ENCODE measurements around the gene TBC1D30.
A peak's percentile ranks its signal among the peaks of the same experiment; 100 is the strongest.

Gene TBC1D30

DNA sequence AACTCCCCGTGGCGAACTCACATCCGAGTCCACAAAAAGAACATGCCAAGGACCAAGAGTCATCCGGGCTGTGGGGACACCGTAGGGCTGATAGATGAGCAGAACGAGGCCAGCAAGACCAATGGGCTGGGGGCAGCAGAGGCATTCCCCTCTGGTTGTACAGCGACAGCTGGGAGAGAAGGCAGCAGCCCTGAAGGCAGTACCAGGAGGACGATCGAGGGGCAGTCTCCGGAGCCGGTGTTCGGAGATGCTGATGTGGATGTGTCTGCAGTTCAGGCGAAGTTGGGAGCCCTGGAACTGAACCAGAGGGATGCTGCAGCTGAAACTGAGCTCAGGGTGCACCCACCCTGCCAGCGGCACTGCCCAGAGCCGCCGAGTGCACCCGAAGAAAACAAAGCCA lies 50.7 kb downstream of the TBC1D30 start:
- no peak for DNase-seq

DNA sequence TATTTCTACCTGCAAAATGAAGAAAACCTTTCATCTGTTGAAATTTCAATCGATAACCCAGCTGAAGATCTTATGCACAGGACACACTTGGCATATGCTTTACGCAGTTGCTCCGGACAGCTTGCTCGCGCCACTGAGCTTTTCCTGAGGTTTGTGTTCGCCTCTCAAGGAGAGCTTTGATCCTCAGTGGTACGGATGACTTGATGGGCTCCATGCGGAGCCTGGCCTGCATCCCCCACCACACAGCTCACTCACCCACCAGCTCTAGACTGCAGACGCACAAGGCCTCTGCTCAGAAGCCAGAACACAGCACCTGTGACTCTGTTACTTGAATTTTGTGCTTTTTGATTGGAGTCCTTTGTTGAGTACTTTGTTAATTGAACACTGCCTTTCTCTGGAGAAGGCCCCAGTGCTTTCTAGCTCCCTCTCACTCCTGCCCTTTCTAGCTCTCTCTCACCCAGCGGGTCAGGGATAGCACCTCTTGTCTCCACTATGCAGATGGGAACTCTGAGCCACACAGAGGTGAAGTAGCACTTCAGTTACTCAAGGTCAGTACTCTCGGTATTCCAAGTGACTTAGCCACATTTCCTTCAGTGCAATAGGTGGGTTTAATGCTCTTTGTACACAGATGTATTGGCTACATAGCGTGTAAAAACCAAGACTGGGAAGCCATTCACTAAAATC lies 52.1 kb downstream of the TBC1D30 start:
- no peak for DNase-seq

DNA sequence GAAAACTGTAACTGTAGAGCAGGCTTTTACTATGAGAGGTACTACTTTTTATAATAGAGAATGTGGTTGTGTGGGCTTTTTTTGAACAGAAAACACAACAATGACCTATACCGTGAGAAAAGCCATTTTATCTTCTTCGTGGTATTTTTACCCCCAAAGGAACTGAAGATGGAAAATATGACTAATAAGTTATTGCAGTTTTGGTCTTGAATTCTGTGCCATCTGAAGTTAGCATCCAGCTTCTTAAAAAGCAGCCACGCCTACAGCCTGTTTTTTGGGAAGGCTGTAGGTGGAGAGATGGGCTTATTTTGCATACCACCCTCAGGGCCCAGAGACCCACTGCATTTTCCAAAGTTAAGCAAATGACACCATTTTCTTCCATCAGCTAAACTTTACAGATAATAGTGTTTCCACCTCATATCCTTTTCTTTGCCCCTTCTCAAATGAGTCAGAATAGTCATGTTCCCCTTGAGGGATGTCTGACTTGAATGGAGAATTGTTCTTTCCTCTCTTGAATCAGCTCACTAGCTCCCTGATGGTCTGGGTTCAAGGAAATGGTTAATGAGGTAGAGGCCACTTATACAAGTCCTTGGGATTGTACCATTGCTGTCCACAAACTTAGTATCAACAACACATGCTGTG lies 53.0 kb downstream of the TBC1D30 start:
- no peak for DNase-seq

DNA sequence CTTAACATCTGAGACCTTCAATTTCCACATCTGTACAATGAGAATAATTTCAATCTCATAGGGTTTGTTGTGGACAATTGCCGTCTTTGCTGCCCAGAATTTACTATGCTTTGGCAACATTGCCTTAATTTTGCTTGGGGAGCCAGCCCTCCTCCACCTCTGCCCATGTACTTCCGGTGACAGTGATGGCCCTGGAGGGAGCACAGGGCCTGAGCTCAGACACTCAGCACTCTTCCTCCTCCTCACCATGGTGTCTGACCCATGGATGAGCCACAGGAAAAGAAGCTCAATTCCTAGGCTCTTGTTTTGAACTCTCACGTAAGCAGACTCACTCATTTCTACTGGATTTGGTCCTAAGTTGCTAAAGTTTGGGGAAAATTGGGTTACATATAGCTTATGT lies 58.2 kb downstream of the TBC1D30 start:
- no peak for DNase-seq

DNA sequence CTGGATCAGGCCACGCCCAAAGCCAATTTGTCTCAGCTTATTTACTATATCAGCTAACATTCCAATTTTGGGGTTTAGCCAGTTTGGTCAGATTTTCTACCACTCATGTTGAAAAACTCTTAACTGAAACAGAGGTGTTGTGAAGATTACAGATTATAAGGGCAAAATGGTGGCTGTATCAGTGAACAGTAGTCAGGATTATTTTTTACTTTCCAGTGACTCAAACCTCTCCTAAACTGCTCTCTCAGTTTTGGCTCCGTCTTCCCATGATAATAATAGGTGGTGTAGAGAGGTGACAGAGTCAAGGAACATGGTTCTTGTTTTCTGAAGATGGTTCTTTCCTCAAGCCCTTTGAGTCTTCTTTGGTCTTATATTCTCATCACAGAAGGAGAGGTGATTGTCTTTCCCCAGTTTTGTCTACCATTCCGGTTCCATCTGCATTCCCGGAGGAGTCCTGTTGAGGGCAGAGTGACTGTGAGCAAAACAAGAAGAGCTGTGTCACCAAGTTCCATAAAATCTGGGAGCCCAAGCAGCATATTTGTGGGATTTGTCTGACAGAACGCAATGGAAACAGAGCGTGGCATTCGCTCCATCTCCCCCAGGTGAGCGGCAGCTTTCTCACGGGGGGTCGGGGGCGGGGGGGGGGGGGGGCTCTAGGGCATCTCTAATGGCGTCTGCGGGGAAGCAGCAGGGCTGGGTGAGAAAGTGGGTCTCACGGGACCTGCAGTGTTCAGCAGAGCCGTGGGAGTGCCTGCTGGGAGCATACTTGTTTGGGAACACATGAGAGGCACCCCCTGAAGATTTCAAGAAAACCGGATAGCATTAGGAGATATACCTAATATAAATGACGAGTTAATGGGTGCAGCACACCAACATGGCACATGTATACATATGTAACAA lies 59.1 kb downstream of the TBC1D30 start:
- no peak for DNase-seq

DNA sequence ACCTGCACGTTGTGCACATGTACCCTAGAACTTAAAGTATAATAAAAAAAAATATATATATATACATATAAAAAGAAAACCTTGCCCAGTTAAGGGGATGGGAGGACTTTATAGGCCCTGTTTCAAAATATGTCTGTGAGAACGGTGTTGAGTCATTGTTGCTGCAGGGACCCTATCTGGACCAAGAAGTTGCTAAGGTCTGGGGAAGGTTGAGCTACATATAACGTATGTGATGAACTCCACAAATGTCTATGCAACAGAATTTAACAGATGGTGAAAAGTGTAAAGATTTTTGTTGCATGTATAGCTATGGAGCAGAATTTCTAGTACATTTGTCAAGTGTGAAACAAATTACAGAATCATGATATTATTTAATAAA lies 59.7 kb downstream of the TBC1D30 start:
- no peak for DNase-seq

DNA sequence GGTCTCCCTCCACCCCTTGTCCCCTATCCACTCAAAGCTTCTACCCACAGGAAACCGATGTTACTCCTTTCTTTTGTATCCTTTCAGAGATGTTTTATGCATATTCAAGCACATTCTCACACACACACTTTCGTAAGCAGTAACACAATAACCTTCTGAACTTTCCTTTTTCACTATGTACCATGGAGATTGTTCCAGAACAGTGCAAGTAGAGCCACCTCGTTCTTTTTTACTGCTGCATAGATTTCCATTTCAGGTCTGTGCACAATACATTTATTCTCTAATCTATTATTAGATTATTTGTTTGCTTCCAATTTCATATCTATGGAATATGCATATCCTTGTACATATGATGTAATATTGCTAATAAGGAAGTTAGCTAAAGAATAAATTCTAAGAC lies 60.3 kb downstream of the TBC1D30 start:
- DNase-seq: no peak

DNA sequence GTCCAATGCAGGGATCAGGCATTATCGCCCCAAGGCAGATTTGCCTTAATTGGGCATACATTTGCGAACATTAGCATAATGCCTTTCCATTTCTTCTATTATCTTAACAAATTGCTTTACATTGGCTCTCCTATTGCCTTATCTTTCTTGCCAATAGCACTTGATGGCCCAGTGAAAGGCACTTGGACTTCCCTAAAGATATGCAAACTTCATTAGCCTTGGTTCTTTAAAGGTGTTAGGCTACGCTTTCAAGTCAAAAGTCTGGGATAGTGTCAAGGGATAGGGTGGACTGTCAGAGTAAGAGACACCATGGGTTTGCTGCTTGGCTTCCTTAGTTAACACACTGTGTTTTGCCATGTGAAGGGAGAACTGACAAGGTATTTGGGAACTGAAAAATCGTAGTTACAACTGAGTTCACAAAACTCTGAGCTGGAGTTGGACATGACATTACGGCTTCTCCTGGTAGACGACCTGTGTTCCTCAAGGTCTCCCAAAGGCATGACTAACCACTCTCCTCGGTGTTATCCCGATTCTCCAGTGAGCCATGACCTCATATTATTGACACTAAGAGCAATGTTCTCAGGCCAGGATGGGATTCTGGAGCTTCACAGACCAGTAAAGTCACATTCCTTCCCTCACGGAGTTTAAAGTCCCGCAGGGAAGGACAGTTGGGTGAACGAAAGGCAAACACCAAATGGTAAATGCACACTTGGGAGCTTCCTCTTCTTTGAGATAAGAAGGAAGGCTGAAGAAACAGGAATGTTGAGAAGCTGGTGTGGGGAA lies 65.2 kb downstream of the TBC1D30 start:
- DNase-seq: no peak

DNA sequence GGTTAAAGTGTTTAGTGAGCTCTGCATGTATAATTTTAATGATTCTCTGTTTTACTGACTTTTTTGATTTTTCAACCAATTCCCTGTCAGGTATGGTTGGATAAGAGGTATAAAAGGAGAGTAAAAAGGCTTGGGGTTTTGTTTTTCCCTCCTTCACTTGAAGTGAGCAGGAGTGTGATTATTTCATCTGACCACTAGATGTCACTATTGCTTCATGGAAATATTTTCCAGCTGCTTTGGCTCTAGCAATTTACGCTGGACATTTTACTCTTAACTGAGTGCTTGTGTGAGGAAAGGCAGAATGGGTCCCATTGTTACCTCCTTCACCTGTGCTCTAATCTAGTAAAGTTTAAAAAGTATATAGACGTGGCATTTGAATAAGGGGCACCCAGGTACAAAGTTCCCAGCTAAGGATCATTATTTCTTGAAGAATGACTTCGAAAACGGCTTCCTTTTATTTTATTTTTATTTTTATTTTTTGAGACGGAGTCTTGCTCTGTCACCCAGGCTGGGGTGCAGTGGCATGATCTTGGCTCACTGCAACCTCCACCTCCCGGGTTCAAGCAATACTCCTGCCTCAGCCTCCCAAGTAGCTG lies 66.5 kb downstream of the TBC1D30 start:
- DNase-seq: peak; percentile 26

DNA sequence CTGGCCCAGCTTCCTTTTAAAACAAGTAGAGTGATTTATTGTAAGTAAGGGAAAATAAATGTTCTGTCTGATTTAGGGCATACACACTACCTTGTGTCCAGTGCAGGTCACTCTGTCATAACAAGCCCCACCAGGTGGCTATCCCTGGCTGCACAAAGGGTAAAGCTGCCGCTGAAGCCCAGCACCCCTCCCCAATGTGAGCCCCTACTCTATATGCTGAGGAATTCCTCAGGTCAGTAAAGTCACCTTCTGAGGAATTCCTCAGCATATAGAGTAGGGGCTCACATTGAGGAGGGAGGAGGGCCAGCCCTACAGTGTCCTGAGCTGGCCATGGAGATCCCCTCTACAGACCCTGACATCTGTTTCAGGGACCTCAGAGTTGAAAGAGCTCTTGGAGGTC lies 67.2 kb downstream of the TBC1D30 start:
- no peak for DNase-seq

DNA sequence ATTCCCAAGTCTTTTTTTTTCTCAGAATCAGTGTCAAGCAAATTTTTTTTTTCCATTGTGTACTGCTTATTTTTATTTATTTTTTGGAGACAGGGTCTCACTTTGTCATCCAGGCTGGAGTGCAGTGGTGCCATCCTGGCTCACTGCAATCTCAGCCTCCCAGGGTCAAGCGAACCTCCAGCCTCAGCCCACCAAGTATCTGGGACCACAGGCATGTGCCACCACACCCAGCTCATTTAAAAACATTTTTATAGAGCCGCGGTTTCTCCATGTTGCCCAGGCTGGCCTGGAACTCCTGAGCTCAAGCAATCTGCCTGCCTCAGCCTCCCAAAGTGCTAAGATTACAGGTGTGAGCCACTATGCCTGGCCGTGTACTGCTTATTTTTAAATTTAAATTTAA lies 68.1 kb downstream of the TBC1D30 start:
- no peak for DNase-seq

DNA sequence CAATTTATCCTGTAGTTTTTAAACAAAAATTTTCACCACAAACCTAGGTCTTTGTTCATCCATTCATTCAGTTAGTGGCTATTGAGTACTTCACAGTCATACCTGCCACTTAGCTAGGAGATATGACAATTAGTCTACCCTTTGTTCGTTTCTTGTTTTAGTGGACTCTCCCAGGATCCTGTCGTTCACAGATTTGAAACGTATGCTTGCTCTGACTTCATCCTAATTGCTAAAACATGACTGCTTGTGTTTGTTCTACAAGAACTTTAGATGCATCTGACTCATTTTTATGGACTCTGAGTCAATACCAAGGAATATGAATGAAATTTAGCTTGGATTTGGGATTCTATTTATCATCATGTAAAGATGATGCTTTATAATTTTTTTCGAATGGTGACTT lies 69.5 kb downstream of the TBC1D30 start:
- DNase-seq: peak; percentile 7

DNA sequence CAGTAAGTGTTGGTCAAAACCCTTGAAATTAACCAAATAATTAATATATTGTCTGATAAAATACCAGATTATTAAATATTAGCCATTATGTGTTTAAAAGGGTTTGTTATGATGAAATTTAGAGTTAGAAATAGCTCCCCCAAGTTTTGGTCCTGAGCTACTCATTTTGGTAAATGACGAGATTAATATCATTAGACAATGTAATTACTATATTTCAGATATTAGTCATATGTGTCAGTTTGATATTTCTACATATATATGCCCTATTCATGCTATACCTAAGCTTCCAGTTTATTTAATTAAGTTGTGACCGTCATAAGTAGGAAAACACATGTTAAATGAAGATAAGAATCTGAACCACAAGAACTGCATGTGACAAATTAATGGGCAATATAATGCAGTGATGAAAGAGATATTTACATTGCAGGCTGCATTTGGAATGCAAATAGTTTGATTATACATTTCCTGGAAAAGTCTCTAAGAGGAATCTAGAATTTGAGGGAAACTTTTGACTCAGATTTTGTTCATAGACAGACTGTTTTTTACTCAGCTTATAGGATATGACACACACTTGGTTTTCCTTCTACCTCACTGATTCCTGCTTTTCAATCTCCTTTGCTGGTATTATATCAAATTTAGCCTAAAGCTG lies 70.5 kb downstream of the TBC1D30 start:
- no peak for DNase-seq

DNA sequence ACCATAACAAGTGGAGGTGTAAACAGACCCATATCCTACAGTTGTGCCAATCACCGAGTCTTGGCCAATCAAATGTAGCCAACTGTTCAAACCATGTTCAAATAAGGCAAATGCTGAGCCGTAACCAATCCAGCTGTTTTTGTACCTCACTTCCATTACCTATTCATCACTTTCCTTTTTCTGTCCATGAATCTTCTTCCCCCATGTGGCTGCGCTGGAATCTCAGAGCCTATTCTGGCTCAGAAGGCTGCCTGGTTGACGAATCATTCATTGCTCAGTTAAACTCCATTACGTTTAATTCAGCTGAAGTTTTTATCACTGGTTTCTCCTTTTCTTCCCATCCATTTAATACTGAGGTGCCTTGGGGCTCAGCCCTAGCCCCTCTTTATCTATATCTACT lies 71.1 kb downstream of the TBC1D30 start:
- peak; percentile 46 for DNase-seq

DNA sequence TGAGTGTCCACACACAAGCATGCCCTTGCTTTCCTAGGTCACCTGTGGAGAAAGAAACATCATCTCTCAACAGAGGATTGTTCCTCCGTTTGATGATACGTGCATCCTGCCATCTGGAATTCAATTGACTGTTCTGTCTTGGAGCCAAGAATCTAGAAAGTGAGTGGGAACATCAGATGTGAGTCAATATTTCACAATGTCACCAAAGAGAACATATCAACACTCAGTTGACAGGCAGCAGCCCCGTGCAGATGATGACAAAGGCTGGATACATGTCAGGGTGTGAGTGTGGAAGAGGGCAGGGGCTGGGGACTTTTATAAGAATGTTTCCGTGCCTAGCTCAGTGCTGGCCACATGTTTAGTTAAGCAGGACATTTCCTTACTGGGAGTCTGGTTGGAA lies 76.1 kb downstream of the TBC1D30 start:
- peak; percentile 18 for DNase-seq

DNA sequence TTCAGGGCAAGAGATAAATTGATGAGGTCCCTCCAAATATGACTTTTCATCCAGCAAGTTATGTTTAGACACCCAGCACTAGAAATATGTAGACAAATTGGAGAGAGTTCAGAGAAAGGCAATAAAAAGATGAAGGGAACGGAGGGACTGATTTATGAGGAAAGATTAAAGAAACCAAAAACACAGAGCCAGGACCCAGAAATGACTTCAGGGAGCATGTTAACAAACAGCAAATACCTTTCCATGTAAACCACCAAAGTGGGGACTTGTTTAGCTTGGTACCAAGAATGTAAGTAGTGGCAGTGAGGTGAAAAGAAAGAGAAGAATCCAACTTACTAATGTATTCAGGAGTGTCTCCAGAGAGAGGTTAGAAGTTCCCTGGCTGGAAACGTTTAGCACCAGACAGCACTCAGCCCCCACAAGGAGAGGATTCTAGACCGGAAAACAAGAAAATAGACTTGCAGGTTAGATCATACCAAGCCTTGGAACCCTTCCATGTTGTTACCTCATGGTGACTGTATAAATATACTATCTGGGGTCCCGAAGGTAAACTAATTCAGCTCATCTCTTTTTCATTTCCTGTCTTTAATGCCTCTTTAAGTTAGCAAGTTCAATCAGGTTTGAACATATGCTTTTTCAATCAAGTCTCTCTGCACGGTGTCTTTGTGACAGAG lies 79.2 kb downstream of the TBC1D30 start:
- peak; percentile 3 for DNase-seq

DNA sequence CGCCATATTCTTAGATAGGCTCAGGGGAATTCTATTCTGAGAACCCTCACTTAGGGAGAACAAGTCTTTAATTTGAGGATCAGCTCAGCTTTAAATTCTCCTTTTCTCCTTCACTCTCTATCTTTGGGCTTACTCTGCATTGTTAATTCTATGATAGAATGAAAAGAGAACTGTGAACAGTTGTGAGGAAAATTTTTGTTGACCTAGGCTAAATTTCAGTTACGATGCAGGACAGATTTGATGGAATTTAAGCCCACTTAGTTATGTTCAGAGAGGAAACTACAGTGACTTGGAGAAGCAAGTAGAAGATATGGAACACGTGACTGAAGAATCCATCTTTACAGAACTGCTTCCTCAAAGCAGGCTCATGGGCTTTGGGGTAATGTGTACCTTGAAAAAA lies 82.7 kb downstream of the TBC1D30 start:
- no peak for DNase-seq

DNA sequence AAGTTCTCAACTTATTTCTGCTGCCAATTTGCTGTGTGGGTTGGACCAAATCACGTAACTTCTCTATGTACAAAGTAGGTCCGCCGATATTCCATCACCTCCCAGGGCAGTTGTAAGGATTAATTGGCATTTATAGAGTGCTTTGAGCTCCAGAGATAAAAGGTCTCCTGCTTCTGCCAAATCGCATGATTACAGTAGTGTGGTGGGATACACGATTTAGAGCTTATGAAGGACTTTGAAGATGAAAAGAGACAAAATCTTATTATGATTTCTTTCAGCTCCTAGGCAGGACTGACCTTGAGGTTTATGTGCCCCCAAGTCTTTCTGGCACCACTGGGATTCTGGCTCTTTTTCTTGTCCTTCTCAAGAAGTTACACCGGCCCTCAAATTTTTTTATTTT lies 84.7 kb downstream of the TBC1D30 start:
- no peak for DNase-seq

DNA sequence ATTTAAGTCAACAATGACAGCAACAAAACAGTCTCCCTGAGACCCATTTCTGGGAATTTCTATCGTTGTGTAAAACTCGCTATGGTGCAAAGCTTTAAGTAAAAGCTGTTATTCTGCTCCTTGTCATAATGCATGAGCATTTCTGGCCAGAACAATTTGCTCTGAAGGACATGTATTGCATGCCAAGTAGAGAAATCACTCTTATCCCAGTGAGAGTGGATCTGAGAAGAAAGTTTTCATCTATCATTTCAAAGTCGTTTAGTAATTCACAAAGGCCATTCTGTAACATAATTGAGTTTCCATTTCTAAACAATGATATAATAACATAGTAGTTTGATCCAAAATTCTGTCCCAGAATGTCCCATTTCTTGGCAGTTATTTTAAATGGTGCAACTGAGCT lies 86.6 kb downstream of the TBC1D30 start:
- no peak for DNase-seq

DNA sequence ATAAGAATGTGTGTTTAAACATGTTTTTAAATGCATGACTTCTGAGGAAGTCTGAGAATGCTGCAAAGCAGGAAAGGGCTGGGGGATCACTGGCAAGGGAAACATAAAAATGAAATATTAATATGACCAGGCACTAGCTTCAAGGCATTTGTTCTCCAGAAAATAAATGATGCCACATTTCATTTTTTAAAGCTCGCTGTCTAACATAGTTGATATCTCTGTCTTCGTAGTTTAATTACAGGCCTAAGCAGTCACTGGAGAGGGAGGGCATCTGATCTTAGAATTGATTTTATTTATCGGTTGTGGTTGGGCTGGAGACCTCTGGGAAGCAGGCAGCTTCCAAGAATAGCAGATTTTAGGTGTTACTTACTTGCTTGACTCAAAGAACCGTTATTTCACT lies 87.5 kb downstream of the TBC1D30 start:
- DNase-seq: no peak

DNA sequence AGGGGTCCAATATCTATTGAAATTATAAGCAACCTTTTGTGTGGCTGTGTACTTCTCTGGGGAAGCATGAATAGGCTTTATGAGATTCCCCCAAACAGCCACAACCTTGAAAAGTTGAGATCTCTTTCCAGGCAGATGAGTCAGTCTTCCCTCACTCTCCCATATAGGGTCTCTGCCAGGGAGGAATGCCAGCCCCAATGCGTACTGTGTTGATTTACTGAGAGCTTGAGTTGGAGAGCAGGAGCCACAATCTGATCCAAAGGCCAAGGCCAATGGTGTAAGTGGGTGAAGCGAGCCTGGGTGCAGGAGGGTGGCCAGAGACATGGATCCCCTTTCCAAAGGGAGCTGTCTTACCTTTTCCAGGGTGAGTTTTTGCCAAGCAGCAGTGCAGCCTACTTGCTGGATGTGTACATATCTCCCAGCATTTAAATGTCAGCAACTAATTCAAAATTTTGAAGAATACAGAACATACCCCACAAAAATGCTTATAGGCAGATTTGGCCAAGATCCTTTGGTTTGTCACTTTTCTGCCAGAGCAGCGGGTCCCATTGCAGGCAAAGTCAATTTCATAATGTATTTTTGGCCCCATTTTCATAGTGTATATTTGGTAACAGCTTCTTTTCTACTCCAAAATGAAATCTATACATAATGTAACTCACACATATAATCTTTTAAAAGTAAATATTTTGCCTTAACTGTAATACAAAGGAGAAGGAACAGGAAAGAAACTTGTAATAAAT lies 88.2 kb downstream of the TBC1D30 start:
- DNase-seq: no peak
